H9 (cell line): ENCODE measurements around the gene SP100. TPM values are rescaled to one million over a fixed set of nuclear protein-coding genes. Genes with fewer than 3 reads are reported as not detected.

Source experiments
- DNase-seq: peaks from one replicate; pipeline ENCODE4 v3.0.0-alpha.2; 2017
- H2AFZ ChIP-seq: one replicate; pipeline ENCODE4 v1.6.1; 2013; ENCODE audit warnings: mild to moderate bottlenecking, low read length, control low read depth, moderate library complexity
- H2AK5ac ChIP-seq: 2 replicates; pipeline ENCODE4 v1.6.1; 2013; ENCODE audit warnings: low read length, control low read depth, mixed read lengths; ENCODE audit not compliant: insufficient read length
- H2BK120ac ChIP-seq: one replicate; pipeline ENCODE4 v1.6.1; 2013; ENCODE audit warnings: low read depth, mild to moderate bottlenecking, low read length, control low read depth, inconsistent platforms; ENCODE audit not compliant: poor library complexity, severe bottlenecking
- H2BK12ac ChIP-seq: 2 replicates; pipeline ENCODE4 v1.6.1; 2013; ENCODE audit warnings: low read length, control low read depth, mixed read lengths, low read depth; ENCODE audit not compliant: insufficient read length
- H2BK15ac ChIP-seq: 2 replicates; pipeline ENCODE4 v1.6.1; 2013; ENCODE audit warnings: low read depth, low read length, control low read depth
- H2BK20ac ChIP-seq: one replicate; pipeline ENCODE4 v1.6.1; 2013; ENCODE audit warnings: low read depth, mild to moderate bottlenecking, low read length, control low read depth, inconsistent platforms; ENCODE audit not compliant: poor library complexity, severe bottlenecking
- H2BK5ac ChIP-seq: 2 replicates; pipeline ENCODE4 v1.6.1; 2013; ENCODE audit warnings: low read length, control low read depth, mixed read lengths; ENCODE audit not compliant: insufficient read length
- H3K14ac ChIP-seq: 2 replicates; pipeline ENCODE4 v1.6.1; 2013; ENCODE audit warnings: low read length, control low read depth; ENCODE audit not compliant: insufficient read depth
- H3K18ac ChIP-seq: 2 replicates; pipeline ENCODE4 v1.6.1; 2013; ENCODE audit warnings: low read depth, mild to moderate bottlenecking, mixed read lengths, low read length, control low read depth; ENCODE audit not compliant: insufficient read length
- H3K23ac ChIP-seq: 2 replicates; pipeline ENCODE4 v1.6.1; 2013; ENCODE audit warnings: low read length, control low read depth, mixed read lengths, low read depth; ENCODE audit not compliant: insufficient read length
- H3K23me2 ChIP-seq: 2 replicates; pipeline ENCODE4 v1.6.1; 2013; ENCODE audit warnings: low read depth, mild to moderate bottlenecking, mixed read lengths, low read length, control low read depth; ENCODE audit not compliant: insufficient read length, poor library complexity, severe bottlenecking
- H3K27ac ChIP-seq: 2 replicates; pipeline ENCODE4 v1.5.1; 2013; ENCODE audit warnings: low read length, control low read depth, mixed read lengths, low read depth; ENCODE audit not compliant: insufficient read length
- H3K27me3 ChIP-seq: 2 replicates; pipeline ENCODE4 v1.6.1; 2013; ENCODE audit warnings: low read length, control low read depth, inconsistent platforms; ENCODE audit not compliant: insufficient read depth
- H3K4ac ChIP-seq: 2 replicates; pipeline ENCODE4 v1.6.1; 2013; ENCODE audit warnings: low read depth, mild to moderate bottlenecking, control low read depth, inconsistent platforms, low read length, moderate library complexity
- H3K4me1 ChIP-seq: 2 replicates; pipeline ENCODE4 v1.6.1; 2013; ENCODE audit warnings: low read length, control low read depth, inconsistent platforms; ENCODE audit not compliant: insufficient read depth
- H3K4me2 ChIP-seq: 2 replicates; pipeline ENCODE4 v1.6.1; 2013; ENCODE audit warnings: low read length, control low read depth, mixed read lengths; ENCODE audit not compliant: insufficient read length, insufficient read depth
- H3K56ac ChIP-seq: 2 replicates; pipeline ENCODE4 v1.6.1; 2013; ENCODE audit warnings: low read depth, mild to moderate bottlenecking, mixed read lengths, low read length, control low read depth; ENCODE audit not compliant: insufficient read length
- H3K79me1 ChIP-seq: 2 replicates; pipeline ENCODE4 v1.6.1; 2013; ENCODE audit warnings: low read depth, mild to moderate bottlenecking, moderate library complexity, low read length, control low read depth, inconsistent platforms; ENCODE audit not compliant: insufficient read depth, poor library complexity, severe bottlenecking
- H3K79me2 ChIP-seq: 2 replicates; pipeline ENCODE4 v1.6.1; 2013; ENCODE audit warnings: low read length, control low read depth, inconsistent platforms; ENCODE audit not compliant: insufficient read depth
- H3K9ac ChIP-seq: 2 replicates; pipeline ENCODE4 v1.6.1; 2013; ENCODE audit warnings: low read length, control low read depth, mixed read lengths; ENCODE audit not compliant: insufficient read length; ENCODE audit errors: extremely low read depth
- H3K9me3 ChIP-seq: one replicate; pipeline ENCODE4 v1.6.1; 2013; ENCODE audit warnings: low read depth, low read length, inconsistent platforms; ENCODE audit not compliant: control insufficient read depth
- H3T11ph ChIP-seq: one replicate; pipeline ENCODE4 v1.6.1; 2013; ENCODE audit warnings: mild to moderate bottlenecking, low read length, control low read depth, inconsistent platforms
- H4K20me1 ChIP-seq: one replicate; pipeline ENCODE4 v1.6.1; 2013; ENCODE audit not compliant: control insufficient read depth, insufficient read length, insufficient read depth
- H4K5ac ChIP-seq: 2 replicates; pipeline ENCODE4 v1.6.1; 2013; ENCODE audit warnings: low read depth, mild to moderate bottlenecking, mixed read lengths, low read length, control low read depth; ENCODE audit not compliant: insufficient read length
- H4K8ac ChIP-seq: replicated peaks from 2 replicates; pipeline ENCODE4 v1.6.1; 2013; ENCODE audit warnings: low read length, control low read depth, mixed read lengths, low read depth; ENCODE audit not compliant: insufficient read length
- H4K91ac ChIP-seq: 2 replicates; pipeline ENCODE4 v1.6.1; 2013; ENCODE audit warnings: low read depth, mild to moderate bottlenecking, moderate library complexity, mixed read lengths, low read length, control low read depth; ENCODE audit not compliant: insufficient read length
- H3K27ac Mint-ChIP-seq, 3 experiments: 2 replicates in 2 of 3; 3 replicates in 1 of 3; pipeline ENCODE4 v1.8.0; 2020 to 2021; ENCODE audit warnings: mixed read lengths in 3 of 3, mild to moderate bottlenecking in 1 of 3, moderate library complexity in 1 of 3
- H3K27me3 Mint-ChIP-seq: 2 replicates; pipeline ENCODE4 v1.8.0; 2021; ENCODE audit warnings: low read depth, mild to moderate bottlenecking, moderate library complexity, mixed read lengths
- H3K36me3 Mint-ChIP-seq, 3 experiments: 2 replicates in 2 of 3; 3 replicates in 1 of 3; pipeline ENCODE4 v1.8.0; 2020 to 2021; ENCODE audit warnings: low read depth in 3 of 3, mixed read lengths in 3 of 3; ENCODE audit not compliant: insufficient read depth in 1 of 3
- H3K4me1 Mint-ChIP-seq, 2 experiments: 2 replicates each; pipeline ENCODE4 v1.8.0; 2020; ENCODE audit warnings: mixed read lengths in 2 of 2
- H3K4me3 Mint-ChIP-seq, 2 experiments: 2 replicates in 1 of 2; 3 replicates in 1 of 2; pipeline ENCODE4 v1.8.0; 2020 to 2021; ENCODE audit warnings: mild to moderate bottlenecking in 2 of 2, mixed read lengths in 2 of 2, moderate library complexity in 1 of 2
- H3K9me3 Mint-ChIP-seq, 2 experiments: 2 replicates in 1 of 2; 3 replicates in 1 of 2; pipeline ENCODE4 v1.8.0; 2020; ENCODE audit warnings: mild to moderate bottlenecking in 2 of 2, mixed read lengths in 2 of 2, moderate library complexity in 1 of 2
- WGBS: extraction: QIAGEN DNeasy Blood & Tissue Kit; methylation state at CpG from one replicate; pipeline ENCODE4 v1.1.7; 2013; ENCODE audit warnings: missing lambda C conversion rate, low lambda C conversion rate, mixed read lengths; ENCODE audit not compliant: insufficient read length; ENCODE audit errors: extremely low coverage; 5-methylcytosine and 5-hydroxymethylcytosine counted together
- total RNA-seq: library from RNA; stranded (reverse); gene quantifications from 2 replicates; pipeline ENCODE4 v1.2.1, GENCODE V29; 2021
- TF ChIP-seq, protein P1 (sequence below): fragments of 200-600 bp; sonication (generic); conservative IDR thresholded peaks from 3 replicates; pipeline ENCODE4 v1.8.0; 2021; ENCODE audit warnings: antibody characterized with exemption, mild to moderate bottlenecking

Gene SP100
- total RNA-seq, 1 experiment from 2014 or later: 0.28 TPM

DNA sequence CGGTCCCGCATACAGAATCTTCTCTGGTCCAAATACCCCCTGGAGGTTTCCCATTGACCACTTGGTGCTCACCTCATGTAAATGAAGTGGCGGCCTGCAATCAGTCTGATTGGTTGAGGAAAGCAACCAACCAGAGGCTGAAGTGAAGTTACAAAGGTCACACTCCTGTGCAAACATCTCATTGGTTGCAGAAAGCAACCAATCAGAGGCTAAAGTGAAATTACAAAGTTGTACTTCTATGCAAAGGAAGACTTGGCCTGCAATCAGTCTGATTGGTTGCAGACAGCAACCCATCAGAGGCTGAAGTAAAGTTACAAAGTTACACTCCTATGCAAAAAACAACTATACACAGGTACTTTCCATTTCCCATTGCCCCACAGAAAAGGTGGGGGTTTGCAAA, 2.5 kb upstream of the SP100 start:
- Mint-ChIP-seq H3K4me3 (no peak overlapping the region), H3K36me3 (no peaks in the 10 kb centered on the region), H3K27me3 (peaks cover 48% of the 10 kb centered on the region), H3K27ac (no peak overlapping the region), H3K4me1 (peaks cover 7 to 15% of the 10 kb centered on the region in 2 experiments; a peak in 3 of 4 replicates), H3K9me3 (no peaks in the 10 kb centered on the region)
- no peak overlapping the region for H3K4ac ChIP-seq
- H3K4me1 ChIP-seq: no peaks in the 10 kb centered on the region
- H3T11ph ChIP-seq: no peak overlapping the region
- no peak overlapping the region for H2AK5ac ChIP-seq
- no peak for DNase-seq
- peaks cover 4% of the 10 kb centered on the region; the same call in 1 of the 2 replicates for H3K27me3 ChIP-seq
- no peaks in the 10 kb centered on the region for H4K20me1 ChIP-seq
- no peak overlapping the region for H2BK12ac ChIP-seq
- H3K9me3 ChIP-seq: no peaks in the 10 kb centered on the region
- no peak overlapping the region for H2BK20ac ChIP-seq
- H2AFZ ChIP-seq: no peak overlapping the region
- no peak overlapping the region for H3K9ac ChIP-seq
- H3K79me1 ChIP-seq: no peaks in the 10 kb centered on the region
- H3K14ac ChIP-seq: no peak overlapping the region
- H4K91ac ChIP-seq: no peak overlapping the region
- H4K8ac ChIP-seq: no peak overlapping the region
- TF ChIP-seq, protein P1, sequence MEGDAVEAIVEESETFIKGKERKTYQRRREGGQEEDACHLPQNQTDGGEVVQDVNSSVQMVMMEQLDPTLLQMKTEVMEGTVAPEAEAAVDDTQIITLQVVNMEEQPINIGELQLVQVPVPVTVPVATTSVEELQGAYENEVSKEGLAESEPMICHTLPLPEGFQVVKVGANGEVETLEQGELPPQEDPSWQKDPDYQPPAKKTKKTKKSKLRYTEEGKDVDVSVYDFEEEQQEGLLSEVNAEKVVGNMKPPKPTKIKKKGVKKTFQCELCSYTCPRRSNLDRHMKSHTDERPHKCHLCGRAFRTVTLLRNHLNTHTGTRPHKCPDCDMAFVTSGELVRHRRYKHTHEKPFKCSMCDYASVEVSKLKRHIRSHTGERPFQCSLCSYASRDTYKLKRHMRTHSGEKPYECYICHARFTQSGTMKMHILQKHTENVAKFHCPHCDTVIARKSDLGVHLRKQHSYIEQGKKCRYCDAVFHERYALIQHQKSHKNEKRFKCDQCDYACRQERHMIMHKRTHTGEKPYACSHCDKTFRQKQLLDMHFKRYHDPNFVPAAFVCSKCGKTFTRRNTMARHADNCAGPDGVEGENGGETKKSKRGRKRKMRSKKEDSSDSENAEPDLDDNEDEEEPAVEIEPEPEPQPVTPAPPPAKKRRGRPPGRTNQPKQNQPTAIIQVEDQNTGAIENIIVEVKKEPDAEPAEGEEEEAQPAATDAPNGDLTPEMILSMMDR: no peak
- no peak overlapping the region for H3K27ac ChIP-seq
- H3K23ac ChIP-seq: no peak overlapping the region
- H2BK15ac ChIP-seq: no peak overlapping the region
- H4K5ac ChIP-seq: no peak overlapping the region
- no peak overlapping the region for H3K56ac ChIP-seq
- no peak overlapping the region for H3K18ac ChIP-seq
- no peak overlapping the region for H2BK120ac ChIP-seq
- peaks cover 9% of the 10 kb centered on the region for H3K23me2 ChIP-seq
- no peak overlapping the region for H2BK5ac ChIP-seq
- WGBS: no CpG with 5 or more reads among the region's 3 CpGs
- no peaks in the 10 kb centered on the region for H3K79me2 ChIP-seq
- H3K4me2 ChIP-seq: no peak overlapping the region
